GM21515 (cell line): ENCODE data around the gene CYP11A1.
A peak's percentile ranks its signal among the peaks of the same experiment; 100 is the strongest.
"Not testable (repeated sequence)": the region's sequence is repeated elsewhere in the genome, so short reads cannot be mapped to it uniquely, and the experiment has no call there.

Experiments used
- ATAC-seq: cut with Tn5 transposase; IDR thresholded peaks from one replicate; pipeline ENCODE4 v1.9.1; 2021; ENCODE audit not compliant: unreplicated experiment

Gene CYP11A1

DNA sequence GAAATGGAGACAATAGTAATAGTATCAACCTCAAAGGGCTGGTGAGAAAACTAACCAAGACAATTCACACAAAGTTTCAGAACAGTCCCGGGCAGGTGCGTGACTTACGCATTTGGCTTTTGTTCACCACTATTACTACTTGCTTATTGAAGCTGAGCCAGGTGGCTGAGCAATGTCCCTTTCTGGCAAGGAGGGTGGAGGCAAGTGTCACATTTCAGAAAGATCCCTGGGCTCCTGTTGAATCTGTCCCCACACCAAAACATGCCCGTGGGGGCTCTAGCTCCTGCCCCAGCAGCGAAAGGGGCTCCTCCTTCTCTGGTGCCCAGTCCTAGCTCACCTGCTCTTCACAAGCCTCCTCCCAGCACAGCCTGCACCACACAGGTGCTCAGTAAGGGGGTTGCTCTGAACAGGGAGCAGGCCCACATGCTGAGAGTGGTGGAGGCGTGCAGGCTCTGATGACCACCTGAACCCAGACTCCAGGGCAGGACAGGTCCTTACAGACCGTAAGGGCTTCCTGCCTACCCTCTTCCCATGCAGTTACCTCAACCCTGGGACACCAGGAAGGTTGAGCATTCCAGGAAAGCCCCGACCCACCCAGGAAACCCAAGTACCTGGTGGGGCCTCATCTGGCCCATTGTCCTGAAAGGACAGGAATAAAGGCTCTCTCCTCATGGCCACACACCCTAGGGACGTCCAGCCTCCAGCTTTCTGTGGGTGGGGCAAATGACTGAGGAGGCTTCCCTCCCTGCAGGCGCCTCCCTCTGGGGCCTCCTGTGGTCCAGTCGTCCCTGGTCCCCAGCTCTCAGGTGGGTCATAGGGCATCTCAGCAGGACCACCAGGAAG is 33.7 kb upstream of the CYP11A1 start:
- no peak for ATAC-seq

DNA sequence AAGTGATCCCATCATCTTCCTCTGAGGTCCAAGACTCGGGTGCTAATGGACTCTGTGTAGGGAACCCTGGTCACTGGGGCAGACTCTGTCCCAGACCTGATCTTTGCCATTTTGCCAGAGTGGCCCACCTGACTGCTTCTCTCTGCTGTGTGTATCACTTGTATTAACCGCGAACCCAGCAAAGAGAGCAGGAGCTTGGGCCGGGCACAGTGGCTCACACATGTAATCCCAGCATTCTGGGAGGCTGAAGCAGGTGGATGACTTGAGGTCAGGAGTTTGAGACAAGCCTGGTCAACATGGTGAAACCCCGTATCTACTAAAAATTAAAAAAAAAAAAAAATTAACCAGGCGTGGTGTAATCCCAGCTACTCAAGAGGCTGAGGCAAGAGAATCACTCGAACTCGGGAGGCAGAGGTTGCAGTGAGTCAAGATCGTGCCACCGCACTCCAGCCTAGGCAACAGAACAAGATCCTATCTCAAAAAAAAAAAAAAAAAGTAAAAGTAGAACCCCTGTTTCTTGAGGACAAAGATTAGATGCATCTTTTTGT is 32.9 kb upstream of the CYP11A1 start:
- no peak for ATAC-seq

DNA sequence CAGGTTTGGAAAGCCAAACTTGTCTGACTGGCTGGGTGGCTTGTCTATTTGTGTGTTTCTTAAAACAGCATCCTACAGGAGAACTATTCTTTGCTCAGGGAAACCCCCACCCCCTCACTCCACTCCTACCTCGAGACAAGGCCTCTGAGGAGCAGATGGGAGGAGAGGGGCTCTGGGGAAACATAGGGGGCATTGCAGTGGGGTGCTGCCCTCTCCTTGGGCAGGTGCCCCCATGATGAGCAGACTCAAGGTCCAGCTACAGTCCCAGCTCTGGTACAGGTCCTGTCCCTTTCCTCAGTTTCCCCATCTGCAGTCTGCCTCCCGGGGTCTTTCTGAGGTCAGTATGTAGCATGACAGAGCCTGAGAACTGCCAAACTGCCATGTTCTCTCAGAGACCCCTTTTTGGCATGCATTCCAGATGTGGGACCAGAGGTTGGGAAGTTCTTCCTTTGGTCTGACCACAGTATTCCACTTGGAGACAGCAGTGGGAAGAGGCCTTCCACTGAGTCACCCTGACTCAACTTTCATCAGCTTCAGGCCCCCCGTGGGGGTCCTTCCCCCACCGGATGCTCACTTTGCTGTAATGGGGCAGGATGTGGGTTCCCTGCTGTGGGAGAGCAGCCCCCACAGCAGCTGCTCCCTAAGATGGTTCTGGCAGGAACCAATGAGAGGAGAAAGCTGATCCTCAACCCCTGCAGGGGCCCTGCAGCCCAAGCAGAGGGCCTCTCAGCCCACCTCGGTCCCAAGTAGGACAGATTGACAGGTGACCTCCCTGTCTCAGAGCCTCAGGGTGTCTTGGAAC is 32.3 kb upstream of the CYP11A1 start:
- no peak for ATAC-seq

DNA sequence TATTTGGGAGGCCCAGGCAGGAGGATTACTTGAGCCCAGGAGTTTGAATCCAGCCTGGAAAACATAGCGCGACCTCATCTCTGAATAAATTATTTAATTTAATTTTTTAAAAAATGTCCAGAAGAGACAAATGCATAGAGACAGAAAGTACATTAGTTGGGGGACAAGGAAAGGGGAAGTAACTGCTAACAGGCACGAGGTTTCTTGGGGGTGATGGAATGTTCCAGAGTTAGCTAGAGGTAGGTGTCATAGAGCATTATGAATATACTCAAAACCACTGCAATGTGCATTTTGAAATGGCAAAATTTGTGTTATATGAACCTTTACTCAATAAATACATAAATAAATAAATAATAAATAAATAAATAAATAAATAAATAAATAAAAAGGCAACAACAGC is 31.7 kb upstream of the CYP11A1 start:
- no peak for ATAC-seq

DNA sequence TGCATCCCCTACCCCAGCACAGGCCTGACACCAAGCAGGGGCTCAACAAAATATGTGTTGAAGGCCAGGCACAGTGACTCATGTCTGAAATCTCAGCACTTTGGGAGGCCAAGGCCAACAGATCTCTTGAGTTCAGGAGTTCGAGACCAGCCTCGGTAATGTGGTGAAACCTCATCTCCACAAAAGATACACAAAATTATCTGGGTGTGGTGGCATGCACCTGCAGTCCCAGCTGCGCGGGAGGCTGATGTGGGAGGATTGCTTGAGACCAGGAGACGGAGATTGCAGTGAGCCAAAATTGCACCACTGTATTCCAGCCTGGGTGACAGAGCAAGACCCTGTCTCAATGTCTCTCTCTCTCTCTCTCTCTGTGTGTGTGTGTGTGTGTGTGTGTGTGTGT is 30.7 kb upstream of the CYP11A1 start:
- no peak for ATAC-seq

DNA sequence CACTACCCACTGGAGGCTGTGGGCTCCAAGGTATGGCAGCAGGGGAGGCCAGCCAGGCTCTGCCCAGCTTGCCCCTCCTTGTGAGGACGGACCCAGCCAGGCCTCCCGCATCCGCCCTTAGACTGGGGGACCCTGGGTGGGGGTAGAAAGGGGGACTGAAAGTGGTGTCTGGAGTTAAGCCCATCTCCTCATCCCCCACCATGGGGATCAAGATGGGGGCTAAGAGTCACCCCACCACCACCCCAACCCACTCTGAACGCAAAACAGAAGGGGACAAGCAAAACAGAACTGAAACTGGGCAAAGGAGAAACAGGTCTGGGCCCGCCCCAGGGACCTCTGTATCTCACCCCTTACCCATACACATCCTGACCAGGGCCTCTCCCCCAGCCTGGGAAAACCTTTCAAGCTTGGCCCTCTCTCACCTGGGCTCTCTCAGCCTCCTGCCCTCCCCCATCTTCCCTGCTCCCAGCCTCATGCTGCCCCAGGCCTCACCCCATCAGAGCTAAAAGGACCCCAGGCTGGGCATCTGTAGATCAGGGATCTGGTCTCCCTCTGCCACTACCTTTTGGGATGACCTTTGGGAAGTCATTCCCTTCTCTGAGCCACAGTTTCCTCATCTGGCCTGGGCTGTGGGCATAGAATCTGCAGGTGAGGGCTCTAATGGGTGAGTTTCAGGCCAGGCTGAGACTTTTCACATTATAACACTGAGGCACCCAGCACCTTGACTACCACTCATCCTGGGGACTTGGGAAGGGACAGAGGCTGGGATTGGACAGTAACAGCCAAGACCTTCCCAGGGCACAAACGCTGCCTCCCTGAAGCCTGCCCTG is 30.0 kb upstream of the CYP11A1 start:
- ATAC-seq = no peak

DNA sequence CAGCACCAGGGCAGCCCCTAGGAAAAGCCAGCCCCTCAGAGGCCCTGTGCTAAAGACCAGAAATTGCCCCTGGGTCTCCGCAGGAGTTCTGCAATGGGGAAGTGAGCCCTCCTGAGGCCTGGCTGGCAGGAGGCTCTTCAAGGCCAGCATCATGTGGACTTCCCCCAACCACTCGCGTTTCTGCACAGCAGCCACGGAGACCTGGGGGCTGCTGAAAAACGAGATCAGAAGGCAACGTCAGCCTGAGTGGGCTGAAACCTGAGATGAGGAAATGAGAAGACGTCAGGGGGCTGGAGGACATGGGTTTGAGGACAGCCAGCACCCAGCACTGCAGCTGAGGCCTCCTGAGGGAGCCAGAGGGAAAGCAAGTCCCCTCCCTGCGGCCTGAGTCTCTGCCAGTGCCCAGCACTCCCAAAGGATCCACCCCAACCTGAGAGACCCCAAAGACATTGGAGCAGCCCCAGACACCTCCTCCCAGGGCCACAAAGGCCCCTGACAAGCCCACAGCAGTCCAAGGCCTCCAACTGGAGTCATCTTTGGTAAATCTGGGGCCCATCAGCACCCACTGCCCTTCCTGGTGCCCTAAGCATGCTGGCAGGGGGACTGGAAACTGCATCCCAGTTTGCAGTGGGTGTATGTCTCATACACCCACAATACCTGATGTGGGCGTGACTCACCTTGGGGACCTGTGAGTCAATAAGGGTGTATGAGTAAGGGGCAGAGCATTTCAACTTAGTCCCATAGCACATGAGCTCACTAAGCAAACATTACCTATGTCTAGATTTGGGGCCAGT is 29.2 kb upstream of the CYP11A1 start:
- peak; percentile 36 for ATAC-seq

DNA sequence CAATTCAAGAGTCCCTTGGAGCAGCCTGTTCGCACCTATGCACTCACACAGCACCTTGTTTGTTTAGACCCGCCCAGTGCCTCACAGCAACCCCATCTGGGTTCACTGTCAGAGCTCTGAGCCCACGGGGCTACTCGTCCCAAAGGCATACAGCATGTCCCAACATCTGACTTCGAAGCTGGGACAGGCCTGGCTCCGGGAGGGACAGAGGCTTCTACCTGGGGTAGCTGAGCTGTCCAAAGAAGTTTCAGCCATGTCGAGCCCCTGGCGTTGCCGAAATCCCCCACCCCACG is 28.6 kb upstream of the CYP11A1 start:
- ATAC-seq = no peak

DNA sequence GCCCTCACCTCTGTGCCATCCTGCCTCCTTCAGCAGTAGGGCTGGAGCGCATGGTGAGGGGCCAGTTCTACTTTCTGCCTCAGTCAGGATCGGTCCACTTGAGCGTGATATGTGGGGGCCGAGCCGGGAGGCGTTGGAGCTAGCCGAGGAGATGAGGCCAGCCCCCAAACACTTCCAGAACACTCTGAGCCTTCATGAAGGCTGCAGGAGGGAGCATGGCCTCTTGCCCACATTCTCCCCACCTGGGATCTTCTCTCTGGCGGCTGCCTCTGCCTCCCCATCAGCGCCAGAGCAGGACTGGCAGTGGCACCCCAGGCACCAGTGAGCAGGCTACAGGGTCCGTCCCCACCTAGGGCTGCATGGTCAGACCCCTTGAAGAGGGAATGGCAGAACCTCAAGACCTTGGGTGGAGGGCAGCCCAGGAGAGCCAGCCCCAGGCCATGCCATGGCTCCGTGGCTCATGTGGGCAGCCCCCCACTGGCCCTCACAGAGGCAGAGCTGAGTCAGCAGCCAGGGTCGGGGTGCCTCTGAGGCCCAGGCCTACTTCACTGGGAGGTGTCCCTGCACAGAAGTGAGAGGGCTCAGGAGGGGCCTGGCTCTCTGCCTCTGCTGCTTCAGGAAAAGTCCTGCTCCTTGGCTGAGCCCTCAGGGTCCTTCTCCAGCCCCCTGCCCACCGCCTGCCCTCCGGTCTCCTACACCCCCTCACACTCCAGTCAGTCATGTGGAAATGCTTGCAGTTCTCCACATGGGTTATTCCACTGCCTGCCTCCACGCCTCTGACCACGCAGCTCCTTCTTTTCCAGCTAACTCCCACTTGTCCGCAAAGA is 28.1 kb upstream of the CYP11A1 start:
- no peak for ATAC-seq

DNA sequence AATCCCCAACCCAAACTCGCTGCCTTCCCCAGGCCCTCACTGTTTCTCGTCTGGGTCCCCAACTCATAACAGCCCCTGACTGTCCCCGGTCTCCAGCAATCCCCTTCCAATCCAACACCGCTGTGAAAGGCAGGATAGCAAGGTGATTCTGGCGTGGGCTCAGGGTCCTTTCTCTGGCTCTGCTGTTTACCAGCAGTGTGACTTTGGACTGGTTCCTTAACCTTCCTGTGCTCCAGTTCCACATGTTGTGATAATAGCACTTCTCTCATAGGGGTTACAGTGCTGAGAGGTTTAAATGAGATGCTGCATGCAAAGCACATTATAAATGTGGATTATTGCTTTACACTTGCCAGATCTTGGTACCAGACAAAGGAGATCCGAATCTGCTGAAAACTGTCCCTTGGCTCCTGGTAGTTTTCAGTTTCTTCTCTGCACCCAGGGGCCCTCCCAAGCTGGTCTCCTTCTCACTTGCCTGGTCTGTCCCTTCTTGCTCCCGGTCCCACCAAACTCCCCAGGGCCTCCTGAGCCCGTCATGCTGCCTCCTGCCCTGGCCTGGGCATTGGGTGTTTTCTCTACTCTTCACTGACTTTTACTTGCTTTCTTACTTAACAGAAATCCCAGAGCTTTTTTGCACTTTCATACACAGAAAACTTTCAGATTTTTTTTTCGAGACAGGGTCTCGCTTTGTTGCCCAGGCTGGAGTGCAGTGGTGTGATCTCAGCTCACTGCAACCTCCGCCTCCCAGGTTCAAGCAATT is 26.8 kb upstream of the CYP11A1 start:
- no peak for ATAC-seq

DNA sequence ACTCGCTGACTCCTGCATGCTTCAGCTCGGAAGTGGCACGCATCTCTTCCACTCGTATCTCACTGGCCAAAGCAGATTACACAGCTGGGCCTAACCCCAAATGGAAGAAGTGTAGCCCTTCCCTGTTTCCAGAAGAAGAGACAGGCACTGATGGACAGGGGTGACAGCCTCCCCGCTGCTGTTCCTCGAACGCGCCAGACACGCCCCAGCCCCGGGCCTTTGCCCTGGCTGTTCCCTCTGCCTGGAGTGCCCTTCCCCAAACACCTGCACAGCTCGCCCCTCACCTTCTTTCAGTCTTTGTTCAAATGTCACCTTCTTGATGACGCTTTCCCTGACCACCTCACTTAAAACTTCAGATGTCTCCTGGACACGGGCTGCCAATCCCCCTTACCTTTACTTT is 26.0 kb upstream of the CYP11A1 start:
- ATAC-seq = no peak

DNA sequence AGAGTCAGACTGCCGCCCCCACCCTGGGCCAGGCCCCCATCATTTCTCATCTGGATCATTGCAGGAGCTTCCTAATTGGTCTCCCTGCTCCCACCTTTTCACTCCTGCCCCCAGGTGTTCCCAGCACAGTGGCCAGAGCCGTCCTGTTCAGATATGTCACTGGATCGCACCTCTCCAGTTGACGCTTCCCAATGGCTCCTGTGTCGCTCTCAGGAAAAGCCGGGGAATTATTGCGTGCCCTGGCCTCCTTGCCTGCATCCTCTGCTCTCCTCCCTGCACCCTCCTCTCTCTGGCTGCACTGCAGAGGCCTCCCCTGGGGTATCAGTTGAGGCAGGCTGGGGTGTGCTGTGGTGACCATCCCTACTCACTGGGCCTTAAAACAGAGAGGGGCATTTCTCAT is 25.5 kb upstream of the CYP11A1 start:
- no peak for ATAC-seq

DNA sequence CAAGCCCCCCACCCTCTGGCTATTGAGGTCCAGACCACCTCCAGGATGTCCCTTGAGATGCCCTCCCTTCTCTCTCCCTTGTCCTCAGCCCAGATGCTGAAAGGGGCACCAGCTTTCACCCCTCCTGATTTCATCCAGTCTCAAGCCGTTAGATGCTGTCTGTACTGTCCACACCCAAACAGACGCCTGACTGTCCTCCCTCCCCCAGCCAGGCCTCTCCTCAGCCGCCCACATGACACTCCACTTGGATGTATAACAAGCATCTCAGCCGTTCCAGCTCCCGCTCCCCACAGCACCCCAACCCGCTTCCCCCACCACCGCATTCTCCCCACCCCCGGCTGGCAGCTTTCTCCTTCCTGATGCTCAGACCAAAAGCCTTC is 25.0 kb upstream of the CYP11A1 start:
- ATAC-seq = no peak

DNA sequence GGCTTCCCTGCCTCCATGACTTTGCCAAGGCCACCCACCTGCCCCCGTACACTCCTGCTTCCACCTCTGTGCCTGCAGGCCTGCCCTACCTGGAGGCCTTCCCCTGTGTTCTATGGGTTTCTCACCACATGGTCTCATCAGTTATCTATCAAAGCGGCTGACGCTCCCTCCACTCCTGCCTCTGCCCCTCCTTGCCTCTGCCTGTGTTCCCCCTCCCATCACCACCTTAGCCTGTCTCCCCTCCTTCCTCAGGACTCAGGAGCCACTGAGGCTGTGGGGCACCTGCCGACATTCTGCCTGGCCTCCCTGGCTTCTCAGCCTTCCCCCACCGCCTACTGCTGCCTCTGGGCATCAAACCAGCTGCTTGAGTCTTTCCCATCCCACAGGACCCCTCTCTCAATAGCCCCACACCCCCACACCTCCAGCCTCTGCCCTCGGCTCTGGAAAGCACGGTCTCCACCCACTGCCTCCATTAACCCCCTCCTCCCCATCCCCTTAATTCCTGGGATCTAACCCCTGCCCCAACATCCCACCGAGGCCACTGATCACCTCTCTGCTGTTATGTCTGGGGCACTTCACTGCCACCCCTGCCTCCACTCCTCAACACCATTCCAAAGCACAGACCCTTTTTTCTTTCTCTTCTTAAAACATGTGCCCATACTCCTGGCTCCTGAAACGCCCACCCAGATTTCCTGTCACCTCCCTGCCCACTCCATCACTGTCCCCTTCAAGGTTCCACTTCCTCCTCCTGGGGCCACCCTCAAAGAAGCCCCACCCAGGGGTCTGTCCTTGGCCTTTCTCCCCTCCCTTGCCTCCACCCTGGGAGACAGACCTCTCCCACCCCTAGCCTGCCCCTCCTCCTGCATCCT is 24.4 kb upstream of the CYP11A1 start:
- no peak for ATAC-seq

DNA sequence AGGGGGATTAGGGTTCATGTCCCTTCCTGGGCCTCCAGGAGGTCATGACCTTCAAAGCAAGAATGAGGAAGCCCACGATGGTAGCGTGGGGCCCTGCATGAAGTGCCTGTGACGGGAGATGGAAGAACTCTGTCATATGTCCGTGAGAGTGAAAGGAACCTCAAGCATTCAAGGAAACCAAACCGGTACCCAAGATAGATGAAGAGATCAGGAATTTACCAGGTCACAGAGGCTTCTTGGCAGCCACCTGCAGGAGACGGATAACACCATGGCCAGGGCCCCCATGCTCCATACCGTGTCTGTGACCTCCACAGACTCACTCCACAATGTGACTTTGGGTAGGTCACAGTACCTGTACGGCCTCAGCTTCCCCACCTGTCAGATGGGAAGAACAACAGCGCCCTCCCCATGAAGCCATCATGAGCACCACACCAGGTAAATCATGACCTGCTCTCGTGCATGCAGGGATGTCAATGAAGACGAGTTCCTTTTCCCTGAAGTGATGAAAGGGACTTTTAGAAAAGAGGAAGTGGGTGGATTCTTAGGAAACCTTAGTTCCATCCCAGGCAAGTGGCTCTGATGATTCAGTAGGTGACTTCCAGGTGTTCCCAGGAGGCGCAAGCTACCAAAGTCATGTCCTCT is 23.3 kb upstream of the CYP11A1 start:
- no peak for ATAC-seq

DNA sequence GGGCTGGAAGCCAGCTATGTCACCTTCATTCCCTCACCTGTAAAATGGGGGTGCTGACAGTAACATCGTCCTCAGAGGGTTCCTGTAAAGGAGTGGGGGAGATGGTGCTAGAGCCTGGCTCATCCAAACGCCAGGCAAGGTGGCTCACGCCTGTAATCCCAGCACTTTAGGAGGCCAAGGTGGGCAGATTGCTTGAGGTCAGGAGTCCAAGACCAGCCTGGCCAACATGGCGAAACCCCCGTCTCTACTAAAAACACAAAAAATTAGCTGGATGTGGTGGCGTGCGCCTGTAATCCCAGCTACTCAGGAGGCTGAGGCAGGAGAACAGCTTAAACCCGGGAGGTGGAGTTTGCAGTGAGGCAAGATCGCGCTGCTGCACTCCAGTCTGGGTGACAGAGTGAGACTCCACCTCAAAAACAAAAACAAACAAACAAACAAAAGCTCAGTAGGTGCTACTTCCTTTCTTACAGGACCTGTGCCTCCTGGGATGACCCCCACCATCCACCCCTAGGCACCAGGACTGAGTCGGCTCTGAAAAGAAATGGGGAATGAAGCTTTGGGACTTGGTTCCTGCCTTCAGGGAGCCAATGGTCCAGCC is 22.7 kb upstream of the CYP11A1 start:
- not testable (repeated sequence) for ATAC-seq
